PC-9 (cell line): ENCODE measurements around the gene COA6.

Experiments used
- EZH2 ChIP-seq: fragments of 200-600 bp; sonication (generic); IDR thresholded peaks from 2 replicates; pipeline ENCODE4 v1.8.0; 2017; ENCODE audit warnings: antibody characterized with exemption, low read depth
- TF ChIP-seq, protein P1 (sequence below): fragments of 200-600 bp; sonication (generic); conservative IDR thresholded peaks from 2 replicates; pipeline ENCODE4 v1.6.1; 2017; ENCODE audit warnings: mixed run types, antibody characterized with exemption, mild to moderate bottlenecking, moderate library complexity

DNA sequence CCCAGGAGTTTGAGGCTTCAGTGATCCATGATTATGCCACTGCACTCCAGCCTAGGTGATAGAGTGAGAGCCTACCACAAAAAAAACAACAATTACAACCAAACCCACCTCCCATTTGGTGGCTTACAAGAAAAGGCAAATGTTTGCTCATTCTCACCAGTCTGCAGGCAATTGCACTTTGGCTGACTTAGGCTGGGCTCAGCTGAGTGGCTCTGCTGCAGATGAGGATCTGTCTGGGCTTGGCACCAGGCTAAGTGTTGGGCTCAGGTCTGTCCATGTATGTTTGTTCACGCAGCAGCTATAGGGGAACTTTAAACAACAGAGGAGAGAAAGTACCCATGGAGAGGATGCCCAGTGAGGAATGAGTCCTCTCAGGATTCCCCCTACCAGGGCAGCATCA, 28.0 kb upstream of the COA6 start:
- TF ChIP-seq, protein P1, sequence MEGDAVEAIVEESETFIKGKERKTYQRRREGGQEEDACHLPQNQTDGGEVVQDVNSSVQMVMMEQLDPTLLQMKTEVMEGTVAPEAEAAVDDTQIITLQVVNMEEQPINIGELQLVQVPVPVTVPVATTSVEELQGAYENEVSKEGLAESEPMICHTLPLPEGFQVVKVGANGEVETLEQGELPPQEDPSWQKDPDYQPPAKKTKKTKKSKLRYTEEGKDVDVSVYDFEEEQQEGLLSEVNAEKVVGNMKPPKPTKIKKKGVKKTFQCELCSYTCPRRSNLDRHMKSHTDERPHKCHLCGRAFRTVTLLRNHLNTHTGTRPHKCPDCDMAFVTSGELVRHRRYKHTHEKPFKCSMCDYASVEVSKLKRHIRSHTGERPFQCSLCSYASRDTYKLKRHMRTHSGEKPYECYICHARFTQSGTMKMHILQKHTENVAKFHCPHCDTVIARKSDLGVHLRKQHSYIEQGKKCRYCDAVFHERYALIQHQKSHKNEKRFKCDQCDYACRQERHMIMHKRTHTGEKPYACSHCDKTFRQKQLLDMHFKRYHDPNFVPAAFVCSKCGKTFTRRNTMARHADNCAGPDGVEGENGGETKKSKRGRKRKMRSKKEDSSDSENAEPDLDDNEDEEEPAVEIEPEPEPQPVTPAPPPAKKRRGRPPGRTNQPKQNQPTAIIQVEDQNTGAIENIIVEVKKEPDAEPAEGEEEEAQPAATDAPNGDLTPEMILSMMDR: no peak
- TF ChIP-seq EZH2: no peak
